ENCODE results near the gene TTC9. TPM values are rescaled to one million over a fixed set of nuclear protein-coding genes. Genes with fewer than 3 reads are reported as not detected.

Gene TTC9
- total RNA-seq, 1 experiment from 2014 or later = 26.2 TPM

- TF ChIP-seq ZNF425 (CRISPR knock-in tag; conservative IDR thresholded peaks at IDR 0.05) (no peak), CREB1 (CRISPR knock-in tag; IDR thresholded peaks at IDR 0.05) (no peak)
These were observed 5.6 kb upstream of the TTC9 start (continued) for GRCh38 chr14:70635971-70636595.

- H3K9me3 Mint-ChIP-seq = peaks cover 13% of the 10 kb centered on the region
- H3K4me1 Mint-ChIP-seq = peaks cover 20% of the 10 kb centered on the region
- ATAC-seq = no peak
- H3K36me3 Mint-ChIP-seq = peaks cover 16% of the 10 kb centered on the region
- H3K27ac Mint-ChIP-seq = no peak overlapping the region
- H3K27me3 Mint-ChIP-seq (ENCODE audit: low read depth) = no peaks in the 10 kb centered on the region
- ChIA-PET POLR2A (no interaction called here), CTCF (no interaction called here)
- TF ChIP-seq ESRRA (CRISPR knock-in tag; IDR thresholded peaks at IDR 0.05; ENCODE audit: borderline replicate concordance) (no peak), IRF2 (CRISPR knock-in tag; IDR thresholded peaks at IDR 0.05; ENCODE audit: borderline replicate concordance, low read depth) (no peak), ZNF425 (CRISPR knock-in tag; conservative IDR thresholded peaks at IDR 0.05) (no peak), FOXP4 (CRISPR knock-in tag; IDR thresholded peaks at IDR 0.05) (no peak), ZNF219 (CRISPR knock-in tag; IDR thresholded peaks at IDR 0.05; ENCODE audit: borderline replicate concordance) (no peak), RELA (CRISPR knock-in tag; IDR thresholded peaks at IDR 0.05; ENCODE audit: borderline replicate concordance) (no peak), ZNF423 (CRISPR knock-in tag; IDR thresholded peaks at IDR 0.05) (no peak), ZNF396 (CRISPR knock-in tag; IDR thresholded peaks at IDR 0.05; ENCODE audit: borderline replicate concordance) (no peak), ZMAT4 (CRISPR knock-in tag; IDR thresholded peaks at IDR 0.05) (no peak)
- DNase-seq (ENCODE audit: low spot score) = no peak
- H3K4me3 Mint-ChIP-seq = no peak overlapping the region
These were observed 3.3 kb upstream of the TTC9 start for GRCh38 chr14:70638416-70638815.

GRCh38 chr14:70640938-70641547 lies 673 bp upstream of the TTC9 start:
- DNase-seq (ENCODE audit: low spot score) (no peak), ATAC-seq (peak; percentile 47)
- Mint-ChIP-seq H3K4me3 (peak overlapping the region; percentile 92), H3K9me3 (peaks cover 5% of the 10 kb centered on the region), H3K4me1 (peaks cover 44% of the 10 kb centered on the region), H3K36me3 (peaks cover 7% of the 10 kb centered on the region; the same call in 1 of the 2 replicates), H3K27ac (peak overlapping the region; percentile 80), H3K27me3 (ENCODE audit: low read depth) (no peaks in the 10 kb centered on the region)
- CTCF ChIA-PET = interaction anchor here (1.0 to 3.8 kb wide), 4 partner anchors 17 to 169 kb away, joined by 3 to 18 read pairs (median 7); partner anchors contain the start of gene MAP3K9
- POLR2A ChIA-PET = interaction anchor here (0.6 kb wide), 2 partner anchors 13 to 16 kb away, joined by 3 read pairs; no protein-coding TSS in a partner anchor
- TF ChIP-seq MAX (CRISPR knock-in tag; IDR thresholded peaks at IDR 0.05) (no peak), CBFB (CRISPR knock-in tag; IDR thresholded peaks at IDR 0.05; ENCODE audit: low read depth) (no peak), CREM (CRISPR knock-in tag; IDR thresholded peaks at IDR 0.05) (0 out of 2 replicates have a peak, but pooled peaks have one; percentile 22), ARID4B (CRISPR knock-in tag; IDR thresholded peaks at IDR 0.05; ENCODE audit: borderline replicate concordance) (0 out of 2 replicates have a peak, but pooled peaks have one; percentile 37), ZNF281 (CRISPR knock-in tag; IDR thresholded peaks at IDR 0.05) (0 out of 2 replicates have a peak, but pooled peaks have one; percentile 13), SP1 (CRISPR knock-in tag; conservative IDR thresholded peaks at IDR 0.05) (no peak)

All from WTC11 (cell line).